GM18508 (cell line): ENCODE data around the gene ZNF710.

Source experiments
- ATAC-seq: cut with Tn5 transposase; IDR thresholded peaks from one replicate; pipeline ENCODE4 v1.9.1; 2021; ENCODE audit warnings: moderate number of reproducible peaks; ENCODE audit not compliant: insufficient read depth, unreplicated experiment

The ZNF710 gene

GRCh38 chr15:90015749-90016148 is 14.6 kb downstream of the ZNF710 start:
- ATAC-seq: no peak

GRCh38 chr15:90016721-90017120 is 15.6 kb downstream of the ZNF710 start:
- ATAC-seq: no peak

GRCh38 chr15:90018216-90018831 is 17.2 kb downstream of the ZNF710 start:
- ATAC-seq: no peak

- ATAC-seq: no peak
Measured at GRCh38 chr15:90019611-90020010, 18.5 kb downstream of the ZNF710 start.

GRCh38 chr15:90020021-90020735 is 19.1 kb downstream of the ZNF710 start:
- ATAC-seq: no peak

- ATAC-seq: no peak
Measured at GRCh38 chr15:90020936-90021507, 19.9 kb downstream of the ZNF710 start.

GRCh38 chr15:90022345-90022744 is 21.2 kb downstream of the ZNF710 start:
- no peak for ATAC-seq

GRCh38 chr15:90022905-90023700 is 22.0 kb downstream of the ZNF710 start:
- no peak for ATAC-seq

GRCh38 chr15:90024406-90024805 is 23.3 kb downstream of the ZNF710 start:
- no peak for ATAC-seq

GRCh38 chr15:90025489-90026033 is 24.4 kb downstream of the ZNF710 start:
- no peak for ATAC-seq

GRCh38 chr15:90028376-90028944 is 27.3 kb downstream of the ZNF710 start:
- ATAC-seq: no peak

- no peak for ATAC-seq
Measured at GRCh38 chr15:90029024-90029423, 27.9 kb downstream of the ZNF710 start.

- ATAC-seq: no peak
Measured at GRCh38 chr15:90030376-90030775, 29.3 kb downstream of the ZNF710 start.

GRCh38 chr15:90031231-90031791 is 30.2 kb downstream of the ZNF710 start:
- ATAC-seq: peak; percentile 69

GRCh38 chr15:90033006-90033405 is 31.9 kb downstream of the ZNF710 start:
- ATAC-seq: no peak

GRCh38 chr15:90033448-90033847 is 32.3 kb downstream of the ZNF710 start:
- ATAC-seq: no peak

GRCh38 chr15:90035095-90035839 is 34.1 kb downstream of the ZNF710 start:
- ATAC-seq: no peak

GRCh38 chr15:90035840-90036230 is 34.7 kb downstream of the ZNF710 start:
- ATAC-seq: no peak

GRCh38 chr15:90036343-90036742 is 35.2 kb downstream of the ZNF710 start:
- no peak for ATAC-seq
